Fibroblast of pulmonary artery (primary cell): ENCODE measurements around the gene RHBDD2.
"Not testable (repeated sequence)": the region's sequence is repeated elsewhere in the genome, so short reads cannot be mapped to it uniquely, and the experiment has no call there.

Experiments
- DNase-seq: peaks from one replicate; pipeline ENCODE4 v3.0.0-alpha.2; 2010; ENCODE audit warnings: low read depth
- H3K4me3 ChIP-seq: replicated peaks from 2 replicates; pipeline ENCODE4 v1.5.1; 2011; ENCODE audit warnings: low read depth, mild to moderate bottlenecking, control low read depth, low read length, moderate library complexity
- CTCF ChIP-seq: IDR thresholded peaks from 2 replicates; pipeline ENCODE4 v1.5.1; 2011; ENCODE audit warnings: mild to moderate bottlenecking, control low read depth, low read length, inconsistent platforms; ENCODE audit errors: missing control alignments

Gene RHBDD2

DNA sequence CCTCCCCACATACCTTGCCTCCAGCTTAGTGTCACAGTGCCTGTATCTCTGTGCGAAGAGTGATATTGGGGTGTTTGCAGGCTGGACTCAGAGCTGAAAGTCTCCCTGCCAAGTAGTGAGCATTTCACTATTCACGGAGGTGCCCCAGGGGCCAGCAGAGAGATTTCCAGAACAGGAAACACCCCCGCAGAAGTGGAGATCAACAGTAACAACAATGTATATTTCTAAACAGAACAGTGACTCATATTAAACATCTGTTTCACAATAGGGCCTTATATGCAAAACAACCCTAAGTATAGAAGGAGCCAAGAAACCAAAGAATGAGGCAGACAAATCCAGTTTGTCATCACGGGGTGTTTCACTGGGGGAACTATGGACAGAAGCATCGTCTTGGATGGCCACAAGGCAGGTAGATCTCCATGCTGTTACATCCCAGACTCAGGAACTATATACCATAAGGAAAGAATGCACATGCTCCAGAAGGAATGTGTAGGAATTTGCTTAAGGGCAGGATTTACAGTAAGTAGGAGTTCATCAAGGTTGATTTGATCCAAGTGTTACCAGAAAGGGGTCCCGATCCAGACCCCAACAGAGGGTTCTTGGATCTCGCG is 35.9 kb upstream of the RHBDD2 start:
- peak overlapping the region; percentile 49 for H3K4me3 ChIP-seq

GRCh38 chr7:75843613-75844116 is 35.2 kb upstream of the RHBDD2 start:
- TF ChIP-seq CTCF: no peak
- no peak for DNase-seq
- H3K4me3 ChIP-seq: no peak overlapping the region

More for the DNA sequence above, 35.9 kb upstream of the RHBDD2 start:
- TF ChIP-seq CTCF: no peak
- DNase-seq: peak; percentile 98

- no peak for TF ChIP-seq CTCF
- no peak overlapping the region for H3K4me3 ChIP-seq
- no peak for DNase-seq
Measured at GRCh38 chr7:75844158-75844557, 34.7 kb upstream of the RHBDD2 start.

GRCh38 chr7:75845132-75845531 is 33.7 kb upstream of the RHBDD2 start:
- H3K4me3 ChIP-seq, DNase-seq: not testable (repeated sequence)

GRCh38 chr7:75847707-75848106 is 31.1 kb upstream of the RHBDD2 start:
- no peak for TF ChIP-seq CTCF
- no peak for DNase-seq
- H3K4me3 ChIP-seq: no peak overlapping the region

- H3K4me3 ChIP-seq: no peak overlapping the region
- DNase-seq: no peak
- TF ChIP-seq CTCF: no peak
Measured at GRCh38 chr7:75849573-75849972, 29.3 kb upstream of the RHBDD2 start.

GRCh38 chr7:75850235-75850634 is 28.6 kb upstream of the RHBDD2 start:
- TF ChIP-seq CTCF: no peak
- no peak overlapping the region for H3K4me3 ChIP-seq
- DNase-seq: no peak
